NK-92 treated with Interleukin-12 subunit alpha and Interleukin-12 subunit beta, amount 100 ng/mL, for 24 hours (cell line): ENCODE results near the gene CCNI2.
"Not testable (repeated sequence)": the region's sequence is repeated elsewhere in the genome, so short reads cannot be mapped to it uniquely, and the experiment has no call there.

Experiments used
- DNase-seq: peaks from one replicate; lab custom pipeline; 2025; lab: John Stamatoyannopoulos, UW

Gene CCNI2

DNA sequence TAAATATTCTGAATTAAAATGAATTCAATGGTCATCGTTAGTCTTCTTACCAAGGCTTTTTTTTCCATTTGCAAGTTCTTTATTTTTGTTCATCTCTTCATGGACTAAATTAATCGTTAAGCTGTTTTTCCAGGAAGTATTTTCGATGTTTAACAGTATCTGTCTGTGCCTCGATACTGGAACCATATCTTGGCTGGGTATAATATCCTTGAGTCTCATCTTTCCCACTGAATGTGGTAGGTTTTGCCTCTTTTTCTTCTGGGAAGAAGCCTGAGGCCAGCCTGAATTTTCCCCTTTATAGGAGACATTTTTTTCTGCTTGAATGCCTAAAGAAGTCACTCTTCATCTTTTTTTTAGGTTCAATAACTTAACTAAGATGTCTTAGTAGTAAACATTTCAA lies 33.8 kb downstream of the CCNI2 start:
- DNase-seq, result no peak

DNA sequence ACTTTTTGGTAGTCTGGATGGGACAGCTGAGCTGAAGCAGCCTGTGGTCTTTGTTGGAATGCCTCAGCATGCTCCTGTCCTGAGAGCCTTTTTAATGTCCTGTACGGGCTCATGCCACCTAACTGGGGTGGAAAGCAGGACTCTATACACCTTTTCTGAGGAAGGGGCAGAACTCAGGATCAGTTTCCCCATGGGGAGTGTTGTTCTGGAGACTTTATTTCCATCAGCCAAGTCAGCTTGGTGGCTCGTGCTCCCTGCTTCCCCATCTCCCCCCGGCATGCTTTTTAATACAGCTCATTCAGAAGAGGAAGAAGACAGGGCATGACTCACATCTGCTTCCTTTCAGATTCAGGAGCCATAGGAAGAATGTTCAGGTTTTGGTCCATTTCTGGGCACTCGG lies 34.9 kb downstream of the CCNI2 start:
- DNase-seq, result no peak

GRCh38 chr5:132785365-132785764 lies 38.1 kb downstream of the CCNI2 start:
- no peak for DNase-seq

GRCh38 chr5:132785864-132786263 lies 38.6 kb downstream of the CCNI2 start:
- no peak for DNase-seq

- no peak for DNase-seq
These were observed 39.9 kb downstream of the CCNI2 start for GRCh38 chr5:132787076-132787475.

- no peak for DNase-seq
These were observed 41.3 kb downstream of the CCNI2 start for GRCh38 chr5:132788508-132788907.

- no peak for DNase-seq
These were observed 42.0 kb downstream of the CCNI2 start for GRCh38 chr5:132788990-132789886.

DNA sequence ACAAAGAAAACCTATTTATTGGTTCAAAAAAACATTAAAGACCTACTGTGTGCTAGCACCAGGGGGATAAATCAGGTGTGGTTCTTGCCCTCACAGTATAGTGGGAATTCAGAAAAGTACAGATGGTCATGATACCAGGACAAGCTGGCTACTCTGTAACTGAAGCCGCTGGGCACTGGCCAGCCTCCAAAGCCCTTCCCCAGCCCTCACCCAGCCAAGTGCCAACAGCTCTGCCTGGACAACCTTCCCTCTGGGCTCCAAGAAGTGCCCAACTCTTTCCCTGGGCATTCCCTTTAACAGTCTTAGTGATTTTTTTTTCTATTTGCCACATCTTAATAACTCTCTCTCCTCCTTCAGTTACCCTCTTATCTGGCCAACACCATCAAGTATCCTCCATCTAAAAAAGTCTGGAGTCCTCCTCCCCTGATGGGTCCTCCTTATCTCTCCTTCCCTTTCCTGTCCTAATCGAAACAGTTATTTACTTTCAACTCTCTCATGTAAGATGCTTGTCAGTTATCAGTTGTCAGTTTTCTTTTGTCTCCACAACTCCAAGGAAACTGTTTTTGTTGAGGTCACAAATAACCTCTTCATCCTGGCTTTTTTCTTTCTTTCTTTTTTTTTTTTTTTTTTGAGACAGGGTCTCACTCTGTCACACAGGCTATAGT lies 43.1 kb downstream of the CCNI2 start:
- DNase-seq, result no peak

- DNase-seq, result no peak
These were observed 43.8 kb downstream of the CCNI2 start for GRCh38 chr5:132791026-132791425.

DNA sequence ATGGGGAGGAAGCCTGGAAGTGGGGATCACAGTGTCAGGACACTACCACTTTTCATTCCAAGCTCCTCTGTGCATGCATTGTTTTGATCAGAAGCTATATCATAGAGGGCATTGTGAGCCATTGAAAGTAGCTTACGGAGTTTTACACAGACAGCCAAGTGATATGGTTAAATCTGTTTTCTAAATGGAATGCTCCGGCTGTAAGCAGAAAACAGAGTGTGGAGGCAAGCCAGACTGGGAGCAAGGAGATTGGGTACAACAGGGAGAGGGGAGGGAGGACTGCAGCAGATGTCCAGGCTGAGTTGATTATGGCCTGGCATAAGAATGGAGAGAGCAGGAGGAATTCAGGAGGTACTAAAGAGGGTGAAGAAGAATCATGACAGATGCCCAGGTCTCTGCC lies 50.4 kb downstream of the CCNI2 start:
- DNase-seq, result no peak

DNA sequence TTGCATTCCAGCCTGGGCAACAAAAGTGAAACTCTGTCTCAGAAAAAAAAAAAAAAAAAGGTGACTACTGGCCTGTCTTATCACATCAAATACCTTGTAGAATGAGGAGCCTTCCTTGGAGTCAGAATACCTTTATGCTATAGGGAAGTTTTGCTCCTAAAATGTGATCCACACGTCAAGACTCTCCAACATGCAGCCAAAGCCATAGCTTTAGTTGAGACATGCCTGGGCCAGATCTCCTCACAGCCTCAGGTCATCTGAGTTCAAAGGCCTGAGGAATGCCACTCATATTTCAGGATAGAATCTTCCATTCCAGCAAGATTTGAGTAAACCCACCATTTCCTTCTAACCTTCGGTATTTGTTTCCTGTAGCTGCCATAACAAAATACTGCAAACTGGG lies 52.2 kb downstream of the CCNI2 start:
- no peak for DNase-seq

- DNase-seq, result no peak
These were observed 53.3 kb downstream of the CCNI2 start for GRCh38 chr5:132800545-132800944.

GRCh38 chr5:132802044-132802684 lies 54.9 kb downstream of the CCNI2 start:
- no peak for DNase-seq

DNA sequence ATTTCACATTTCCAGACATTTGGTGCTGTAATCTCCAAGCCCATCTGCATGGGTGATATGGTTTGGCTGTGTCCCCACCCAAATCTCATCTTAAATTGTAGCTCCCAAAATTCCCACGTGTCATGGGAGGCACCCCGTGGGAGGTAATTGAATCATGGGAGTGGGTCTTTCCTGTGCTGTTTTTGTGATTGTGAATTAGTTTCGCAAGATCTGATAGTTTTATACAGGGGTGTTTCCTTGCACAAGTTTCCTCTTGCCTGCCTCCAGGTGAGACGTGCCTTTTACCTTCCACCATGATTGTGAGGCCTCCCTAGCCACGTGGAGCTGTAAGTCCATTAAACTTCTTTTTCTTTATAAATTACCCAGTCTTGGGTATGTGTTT lies 55.5 kb downstream of the CCNI2 start:
- not testable (repeated sequence) for DNase-seq
